Hematopoietic multipotent progenitor cell treated with erythropoietin and hydrocortisone succinate and interleukin-3 and kit ligand, for 4 days (in vitro differentiated cells): ENCODE results near the gene MTERF4.

Experiments used
- DNase-seq: peaks from one replicate; pipeline ENCODE4 v3.0.0-alpha.2; 2015

The MTERF4 gene, protein sequence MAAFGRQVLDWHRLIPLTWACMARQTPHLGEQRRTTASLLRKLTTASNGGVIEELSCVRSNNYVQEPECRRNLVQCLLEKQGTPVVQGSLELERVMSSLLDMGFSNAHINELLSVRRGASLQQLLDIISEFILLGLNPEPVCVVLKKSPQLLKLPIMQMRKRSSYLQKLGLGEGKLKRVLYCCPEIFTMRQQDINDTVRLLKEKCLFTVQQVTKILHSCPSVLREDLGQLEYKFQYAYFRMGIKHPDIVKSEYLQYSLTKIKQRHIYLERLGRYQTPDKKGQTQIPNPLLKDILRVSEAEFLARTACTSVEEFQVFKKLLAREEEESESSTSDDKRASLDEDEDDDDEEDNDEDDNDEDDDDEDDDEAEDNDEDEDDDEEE

DNA sequence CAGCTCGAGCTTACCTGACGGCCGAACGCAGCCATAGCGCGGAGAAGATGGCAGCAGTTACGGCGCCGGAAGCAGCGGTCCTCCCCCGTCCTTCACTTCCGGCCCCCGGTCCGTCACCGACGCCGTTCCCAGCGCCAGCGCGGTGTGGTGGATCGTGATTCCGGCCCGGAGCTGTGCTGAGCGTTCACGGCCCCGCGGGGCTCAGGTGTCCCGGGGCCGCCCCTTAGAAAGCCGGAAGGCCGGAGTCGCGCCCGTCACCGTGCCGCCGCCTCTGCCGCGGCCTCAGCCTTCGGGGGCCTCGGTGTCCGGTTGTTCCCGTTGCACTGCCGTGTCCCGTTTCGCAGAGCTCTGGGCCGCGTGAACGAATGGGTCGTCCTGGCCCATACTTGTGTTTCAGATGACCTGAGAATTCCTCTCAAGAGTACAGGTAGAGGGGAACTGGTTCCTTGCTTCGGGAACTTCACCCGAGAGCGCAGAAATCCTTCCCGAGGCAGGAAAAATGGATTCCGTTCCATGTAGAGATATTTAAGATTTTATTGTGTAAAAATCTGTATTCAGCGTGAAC lies at the start of gene MTERF4:
Gene MTERF4 (minus strand): TSS at position 49 of the 565 bp plus-strand sequence. CDS start 14 bp downstream, at position 35.
- peak; percentile 94 for DNase-seq

DNA sequence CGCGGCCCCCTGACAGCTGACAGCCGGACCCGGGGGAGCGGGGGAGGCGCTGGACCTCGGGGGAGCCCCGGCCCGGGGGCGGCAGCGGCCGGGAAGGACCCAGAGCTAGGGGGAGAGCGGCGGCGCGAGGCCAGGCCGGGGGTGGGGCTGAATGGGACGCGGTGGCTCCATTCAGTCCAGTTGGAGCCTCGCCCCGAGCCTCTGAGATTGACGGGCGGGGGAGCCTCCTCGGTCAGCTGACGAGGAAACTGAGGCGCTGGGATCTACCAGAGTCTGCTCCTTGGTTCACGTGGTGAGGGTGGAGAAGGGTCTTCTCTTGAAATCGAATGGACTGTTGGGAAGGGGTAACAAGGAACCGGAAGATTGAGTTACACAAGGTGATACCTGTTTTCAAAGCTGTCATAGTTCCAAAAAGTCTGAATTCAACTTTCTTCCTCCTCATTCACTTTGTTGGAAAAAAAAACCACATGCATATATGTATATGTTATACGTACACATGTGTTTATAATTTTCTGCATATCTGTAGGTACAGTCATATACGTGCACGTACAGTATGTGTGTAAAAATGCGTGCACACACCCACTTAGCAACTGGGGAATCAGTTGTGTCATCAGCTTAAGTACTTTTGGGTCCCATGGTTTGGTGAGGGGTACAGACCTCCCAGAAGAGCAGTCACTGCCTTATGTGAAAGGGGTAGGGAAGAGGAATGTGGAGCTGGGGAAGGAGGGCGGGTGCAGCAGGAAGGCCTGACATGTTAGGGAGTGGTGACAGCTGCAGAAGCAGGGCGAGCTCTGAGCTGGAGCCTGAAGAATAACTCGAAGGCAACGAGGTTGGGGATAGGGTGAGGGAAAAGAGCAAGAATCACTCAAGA lies 48.8 kb upstream of the MTERF4 start:
- DNase-seq = no peak

DNA sequence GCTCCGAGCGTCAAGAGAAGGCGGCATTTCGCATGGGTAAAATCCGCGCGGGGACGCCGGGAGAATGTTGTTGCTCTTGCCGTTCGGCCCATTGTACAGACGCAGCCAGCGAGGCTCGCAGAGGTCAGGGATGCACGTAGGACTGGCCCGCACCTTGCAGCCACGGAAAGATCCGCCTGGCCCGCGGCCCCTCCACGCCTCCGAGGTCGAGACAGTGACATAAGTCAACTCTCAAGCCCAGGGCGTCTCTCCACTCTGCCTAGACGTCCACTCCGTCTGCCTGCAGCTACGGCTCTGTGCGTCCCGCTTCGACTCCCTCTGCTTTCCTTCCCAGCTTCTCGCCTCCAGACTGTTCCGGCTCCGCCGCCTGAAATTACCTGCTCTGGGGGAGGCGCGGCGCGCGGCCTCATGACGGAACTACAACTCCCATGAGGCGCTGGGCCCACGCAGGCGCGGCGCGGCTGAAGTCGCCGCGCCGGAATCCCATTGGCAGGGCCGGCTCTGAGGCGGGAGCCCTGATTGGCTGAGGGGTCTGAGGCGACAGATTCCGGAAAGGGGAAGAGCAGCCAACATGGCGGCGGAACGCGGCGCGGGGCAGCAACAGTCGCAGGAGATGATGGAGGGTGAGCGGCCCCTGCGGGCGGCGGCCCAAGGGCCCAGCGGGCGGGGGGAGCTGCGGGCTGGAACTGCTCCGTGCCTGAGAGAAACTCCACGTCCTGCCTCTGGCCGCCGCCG lies 48.0 kb upstream of the MTERF4 start, which contains the start of gene PPP1R7:
Gene PPP1R7 (plus strand): TSS at position 543 of the 735 bp plus-strand sequence. CDS start 29 bp downstream, at position 572.
- peak; percentile 97 for DNase-seq

DNA sequence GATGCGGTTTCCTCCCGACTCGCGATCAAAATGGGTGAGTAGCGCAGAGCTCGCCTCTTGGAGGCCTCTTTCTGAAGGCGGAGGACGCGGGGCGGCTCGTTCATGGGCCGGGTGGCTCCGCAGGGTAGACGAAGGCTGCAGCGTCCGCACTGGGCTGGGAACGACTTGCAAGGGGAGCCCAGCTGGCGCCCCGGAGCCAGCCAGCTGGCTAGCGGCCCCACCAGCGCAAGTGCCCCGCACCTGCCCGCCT lies 47.5 kb upstream of the MTERF4 start:
- DNase-seq = no peak

DNA sequence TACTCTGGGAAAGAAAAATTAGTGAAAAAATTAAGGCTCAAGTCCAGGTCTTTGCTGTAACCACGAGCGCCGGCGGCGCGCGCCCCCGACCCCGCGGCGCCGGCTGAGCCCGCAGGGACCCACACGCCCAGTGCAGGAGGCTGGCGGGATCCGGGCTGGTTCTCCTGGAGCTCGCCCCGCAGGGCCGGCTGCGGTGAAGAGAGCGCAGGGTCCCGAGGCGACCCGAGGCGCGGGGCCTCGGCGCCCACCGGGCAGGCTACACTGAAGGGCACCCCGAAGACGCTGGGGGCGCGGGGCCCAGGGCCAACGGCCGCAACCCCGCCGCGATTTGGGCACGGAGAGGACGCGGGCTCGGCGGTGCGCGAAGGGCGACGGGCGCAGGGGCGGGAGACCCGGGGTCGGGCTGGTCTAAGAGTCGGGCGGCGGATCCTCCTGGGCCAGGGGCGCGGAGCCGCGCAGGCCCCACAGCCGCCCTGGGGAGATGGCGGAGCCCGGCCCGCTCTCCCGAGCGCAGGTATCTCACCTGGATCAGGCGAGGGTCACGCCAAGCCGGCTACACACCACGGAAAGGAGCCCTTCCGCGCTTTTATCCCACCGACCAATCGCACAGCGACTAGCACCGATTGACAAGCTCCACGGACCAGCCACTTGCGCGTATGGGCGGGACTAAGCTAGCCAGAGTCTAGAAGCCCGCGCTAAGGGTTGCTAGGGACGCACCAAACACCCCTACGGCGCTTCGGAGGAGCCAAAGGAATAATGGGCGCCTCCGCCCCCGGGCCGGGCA lies 47.0 kb upstream of the MTERF4 start, which contains the start of gene PASK:
Gene PASK (minus strand): TSS at position 582 of the 784 bp plus-strand sequence. CDS start 6,440 bp downstream, outside the sequence.
- peak; percentile 99 for DNase-seq

DNA sequence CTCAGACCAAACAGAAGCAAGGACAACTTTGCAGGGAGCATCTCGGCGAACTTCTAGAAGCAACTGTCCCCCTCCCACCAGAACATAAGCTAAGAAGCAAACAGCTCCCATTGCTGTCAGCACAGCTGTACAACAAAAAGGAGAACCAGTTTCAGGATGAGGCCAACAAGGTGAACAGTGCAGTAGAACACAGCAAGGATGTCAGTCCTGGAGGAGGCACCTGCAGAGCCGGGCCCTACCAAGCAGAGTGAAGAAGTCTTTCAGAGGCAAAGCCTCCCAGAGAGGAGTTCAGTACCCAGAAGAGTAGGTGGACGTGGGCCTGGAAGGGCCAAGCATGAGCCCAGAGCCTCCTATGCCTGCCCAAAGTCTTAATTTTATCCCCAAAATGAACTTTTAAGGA lies 46.2 kb upstream of the MTERF4 start:
- DNase-seq = no peak

DNA sequence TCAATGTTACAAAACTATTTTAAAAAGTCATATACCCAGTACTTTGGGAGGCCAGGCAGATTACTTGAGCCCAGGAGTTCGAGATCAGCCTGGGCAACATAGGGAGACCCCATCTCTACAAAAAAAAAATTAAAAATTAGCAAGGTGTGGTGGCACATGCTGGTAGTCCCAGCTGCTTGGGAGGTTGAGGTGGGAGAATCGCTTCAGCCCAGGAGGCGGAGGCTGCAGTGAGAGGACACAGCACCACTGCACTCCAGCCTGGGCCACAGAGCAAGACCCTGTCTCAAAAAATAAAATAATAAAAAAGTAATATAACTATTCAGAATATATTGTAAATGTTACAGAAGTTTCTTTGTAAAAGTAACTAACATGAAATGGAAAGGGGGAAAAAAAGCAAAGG lies 45.2 kb upstream of the MTERF4 start:
- no peak for DNase-seq

DNA sequence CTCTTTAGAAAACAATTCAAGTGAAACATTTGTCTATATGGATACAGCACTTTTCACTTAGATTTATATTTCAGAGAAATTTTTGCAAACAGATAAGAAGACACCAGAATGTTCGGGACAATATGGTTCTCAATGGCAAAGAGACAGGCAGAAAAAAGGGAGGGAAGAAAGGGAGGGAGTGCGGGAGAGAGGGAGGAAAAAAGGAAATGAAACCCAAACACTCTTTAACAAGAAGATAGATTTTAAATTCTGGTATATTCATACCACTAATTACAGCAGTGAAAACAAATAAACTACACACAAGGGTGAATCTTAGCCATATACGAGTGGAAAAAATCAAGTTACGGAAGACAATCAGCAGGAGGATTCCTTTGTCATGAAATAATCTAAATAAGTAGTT lies 44.2 kb upstream of the MTERF4 start:
- DNase-seq = no peak

DNA sequence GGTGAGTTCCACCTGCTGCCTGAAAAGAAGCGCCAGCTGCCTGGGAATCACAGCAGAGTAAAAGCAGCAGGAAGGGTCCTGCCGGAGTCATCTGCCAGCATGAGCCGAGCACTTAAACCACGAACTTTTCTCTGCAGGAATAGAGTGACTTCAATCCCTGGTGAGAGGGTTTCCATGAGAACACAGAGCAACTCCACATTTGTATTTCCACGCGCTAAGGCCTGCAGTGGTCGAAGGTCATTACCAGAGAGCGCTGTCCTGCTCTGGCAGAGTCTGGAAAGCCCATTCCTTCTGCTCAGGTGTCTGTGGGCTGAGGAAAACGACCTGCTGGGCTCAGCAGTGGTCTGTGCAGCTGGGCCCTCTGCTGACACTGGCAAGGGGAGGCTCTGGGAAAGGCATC lies 40.5 kb upstream of the MTERF4 start:
- no peak for DNase-seq

DNA sequence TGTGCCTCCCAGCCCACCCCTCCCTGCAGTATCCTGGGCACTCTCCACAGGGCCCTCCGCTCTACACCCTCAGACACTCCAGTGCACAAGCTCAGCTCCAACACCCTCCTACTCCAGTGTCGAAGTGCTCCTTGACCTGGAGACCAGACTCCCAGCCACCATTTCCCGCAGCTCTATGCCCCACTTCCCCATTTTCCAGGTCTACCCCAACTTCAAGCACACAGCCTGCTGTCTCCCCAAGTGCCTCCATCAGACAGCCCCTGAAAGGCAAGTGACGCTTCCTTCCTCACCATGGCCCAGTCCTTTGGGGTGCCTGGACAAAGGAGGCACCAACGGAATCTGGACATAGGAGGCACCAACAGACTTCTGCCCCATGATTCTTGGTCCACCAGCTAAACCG lies 40.0 kb upstream of the MTERF4 start:
- DNase-seq = no peak

DNA sequence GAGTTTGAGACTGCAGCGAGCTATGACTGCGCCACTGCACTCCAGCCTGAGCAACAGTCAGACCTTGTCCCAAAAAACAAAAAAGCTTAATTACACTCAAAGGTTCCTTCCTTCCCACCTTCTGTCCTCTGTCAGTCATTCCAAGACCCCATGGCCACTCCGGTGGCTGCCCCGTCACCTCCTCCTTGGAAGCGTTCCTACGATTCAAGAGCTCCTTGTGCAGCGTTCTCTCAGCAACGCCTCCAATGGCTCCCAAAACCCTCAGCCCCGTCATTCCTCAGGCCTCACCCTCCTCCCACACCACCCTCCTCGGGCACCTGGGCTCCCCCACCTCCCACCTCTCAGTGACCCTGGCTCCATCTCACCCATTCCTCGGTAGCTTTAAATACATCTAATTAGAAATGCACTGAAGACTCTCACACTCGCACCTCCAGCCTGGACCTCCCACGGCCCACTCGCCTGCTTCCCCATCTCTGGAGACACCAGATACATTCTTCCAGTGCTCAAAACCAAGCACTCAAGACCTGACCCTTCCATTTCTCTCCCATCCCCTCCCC lies 39.2 kb upstream of the MTERF4 start:
- DNase-seq = no peak

DNA sequence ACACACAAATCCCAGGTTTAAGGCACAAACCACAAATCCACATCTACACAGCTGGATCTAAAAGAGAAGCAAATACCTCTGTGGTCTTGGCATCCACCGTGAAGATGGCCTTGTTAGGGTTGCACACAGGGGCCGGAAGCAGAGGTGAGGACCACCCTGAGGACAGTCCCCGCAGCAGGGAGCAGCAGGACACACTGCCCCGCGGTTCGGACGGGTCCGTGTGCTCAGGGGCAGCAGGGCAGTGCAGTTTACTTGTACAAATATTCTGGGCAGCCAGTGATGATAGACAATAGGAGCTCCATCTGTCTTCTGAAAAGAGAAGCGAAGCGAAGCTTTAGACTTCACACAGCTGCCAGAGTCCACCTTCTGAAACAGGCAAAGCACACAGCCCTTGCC lies 38.4 kb upstream of the MTERF4 start:
- DNase-seq = no peak

DNA sequence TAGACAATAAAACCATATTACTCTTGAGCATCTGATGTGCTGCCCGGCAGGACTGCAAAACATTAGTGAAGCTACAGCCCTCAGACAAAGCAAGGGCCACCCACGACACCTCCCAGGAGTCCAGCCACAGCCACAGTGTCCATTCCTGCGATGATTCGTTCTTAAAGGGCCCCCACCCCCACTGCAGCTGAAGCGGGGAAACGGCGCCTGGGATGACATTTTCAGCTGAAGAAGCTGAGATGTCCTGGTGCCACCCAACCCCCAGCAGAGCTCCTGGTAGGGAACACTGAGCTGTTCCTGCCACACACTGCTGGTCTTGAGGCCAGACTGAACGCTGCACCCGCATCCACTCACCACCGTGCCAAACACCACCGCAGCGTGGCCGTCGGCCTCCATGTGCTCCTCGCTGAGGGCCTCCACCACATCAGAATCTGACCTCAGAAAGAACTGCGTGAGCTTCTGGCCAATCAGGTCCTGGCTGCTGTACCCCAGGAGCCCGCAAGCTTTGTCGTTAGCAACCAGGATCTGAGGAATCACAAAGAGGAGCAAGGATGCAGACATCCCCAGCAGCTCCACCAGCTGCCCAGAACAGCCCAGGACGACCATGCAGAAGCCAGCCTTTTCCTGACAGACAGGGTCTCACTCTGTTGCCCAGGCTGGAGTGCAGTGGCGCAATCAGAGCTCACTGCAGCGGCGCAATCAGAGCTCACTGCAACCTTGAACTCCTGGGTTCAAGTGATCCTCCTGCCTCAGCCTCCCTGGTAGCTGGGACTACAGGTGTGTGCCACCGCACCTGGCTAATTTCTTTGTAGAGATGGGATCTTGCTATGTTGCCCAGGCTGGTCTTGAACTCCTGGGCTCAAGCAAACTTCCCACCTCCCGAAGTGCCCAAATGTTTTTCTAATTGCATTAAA lies 37.7 kb upstream of the MTERF4 start:
- DNase-seq = no peak

DNA sequence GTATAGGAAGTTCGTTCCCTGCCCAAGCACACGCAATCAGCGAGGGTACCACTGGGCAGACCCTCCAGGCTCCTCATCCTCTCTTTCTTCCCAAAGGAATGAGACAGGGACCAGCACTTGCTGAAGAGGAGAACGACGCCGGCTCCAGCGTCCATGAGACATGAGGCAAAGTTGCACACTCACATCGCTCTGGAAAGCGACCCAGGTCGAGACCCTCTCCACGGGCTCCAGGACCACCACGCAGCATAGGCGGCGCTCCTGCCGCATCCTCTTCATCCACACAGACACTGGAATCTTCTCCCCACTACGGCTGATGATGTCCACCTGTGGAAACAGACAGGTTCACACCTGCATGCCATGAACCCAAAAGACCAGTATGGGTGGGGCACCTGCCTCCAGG lies 36.4 kb upstream of the MTERF4 start:
- DNase-seq = no peak

DNA sequence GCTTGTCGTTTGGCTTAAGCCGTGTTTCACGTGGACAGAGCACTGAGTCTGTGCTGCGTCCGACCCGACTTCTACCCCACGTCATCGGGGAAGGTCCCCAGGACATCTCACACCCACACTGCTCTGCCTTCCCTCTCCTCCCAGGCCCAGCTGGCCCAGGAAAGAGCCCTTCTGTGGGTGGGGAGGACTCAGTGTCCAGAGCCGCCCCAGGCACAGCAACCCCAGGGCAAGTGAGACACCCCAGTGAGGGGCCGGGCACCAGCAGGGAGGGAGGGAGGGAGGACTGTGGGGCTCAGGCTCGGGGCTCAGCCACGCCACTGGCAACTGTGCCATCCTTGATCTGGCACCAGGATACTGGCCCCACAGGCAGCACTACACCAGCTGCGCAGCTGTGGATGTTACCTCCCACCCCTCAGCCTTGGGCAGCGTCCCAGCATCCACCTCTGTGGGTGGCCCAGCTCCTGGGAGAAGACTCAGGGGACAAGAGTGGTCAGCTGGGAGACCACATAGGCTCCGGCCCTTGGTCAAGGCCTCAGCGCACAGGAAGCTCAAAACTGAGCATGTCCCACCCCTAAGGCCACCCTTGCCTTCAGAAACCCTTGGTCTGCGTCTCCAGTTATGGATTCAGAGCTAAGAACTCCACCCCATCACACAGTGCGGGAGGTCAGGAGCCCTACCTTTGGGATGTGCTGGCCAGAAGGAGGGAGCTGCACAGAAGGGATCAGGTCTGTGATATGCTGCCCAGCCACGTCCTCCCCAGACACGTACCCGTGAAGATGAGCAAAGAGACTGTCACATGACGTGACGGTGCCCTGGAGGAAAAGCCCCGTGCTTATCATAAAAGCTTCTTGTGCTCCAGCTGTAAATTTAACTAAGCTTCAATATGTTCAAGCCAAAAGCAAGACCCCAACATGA lies 35.4 kb upstream of the MTERF4 start:
- no peak for DNase-seq

DNA sequence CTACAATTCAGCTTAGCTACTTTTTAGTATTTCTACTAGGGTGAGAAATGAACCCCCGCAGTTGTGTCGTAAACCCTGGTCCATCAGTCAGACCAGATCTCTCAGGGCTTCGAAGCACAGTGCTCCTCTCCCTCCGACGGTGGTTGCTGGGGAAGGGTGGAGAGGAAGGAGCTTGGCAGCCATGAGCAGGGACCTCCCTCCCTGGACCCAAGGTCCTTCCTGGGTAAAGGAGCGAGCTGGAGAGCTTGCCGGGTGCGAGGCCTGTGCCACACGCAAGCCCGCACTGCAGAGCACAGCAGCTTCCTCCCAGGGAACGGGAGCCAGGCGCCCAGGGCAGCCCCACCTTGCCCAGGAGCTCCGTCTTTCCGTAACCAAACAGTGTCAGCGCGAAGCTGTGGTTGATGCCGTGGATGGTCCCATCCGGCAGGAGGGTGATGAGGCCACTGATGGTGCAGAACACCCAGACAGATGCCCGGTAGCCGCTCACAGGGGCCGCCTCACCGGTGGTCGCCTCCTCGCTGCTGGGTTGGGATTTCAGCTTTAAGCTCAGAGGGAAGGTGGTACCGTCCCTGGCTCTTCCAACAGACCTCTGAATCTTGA lies 34.7 kb upstream of the MTERF4 start:
- DNase-seq = no peak

DNA sequence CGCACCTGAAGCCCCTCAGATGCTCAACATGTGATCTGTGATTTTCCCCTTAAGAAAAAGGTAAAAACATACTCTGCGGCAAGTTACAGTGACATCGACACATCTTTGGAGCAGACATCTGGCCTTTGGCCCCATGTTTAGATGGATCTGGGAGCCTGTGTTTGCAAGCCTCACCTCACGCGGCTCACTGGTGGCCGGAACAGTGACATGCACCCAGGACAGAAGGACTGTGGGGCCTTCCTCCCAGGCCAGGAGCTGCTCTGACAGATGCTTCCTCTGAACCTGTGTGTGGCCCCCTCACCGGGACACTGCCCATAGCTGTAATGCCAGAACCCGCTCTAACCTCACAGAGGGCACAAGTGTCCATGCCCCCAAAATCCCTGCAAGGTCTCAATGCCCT lies 34.1 kb upstream of the MTERF4 start:
- no peak for DNase-seq

DNA sequence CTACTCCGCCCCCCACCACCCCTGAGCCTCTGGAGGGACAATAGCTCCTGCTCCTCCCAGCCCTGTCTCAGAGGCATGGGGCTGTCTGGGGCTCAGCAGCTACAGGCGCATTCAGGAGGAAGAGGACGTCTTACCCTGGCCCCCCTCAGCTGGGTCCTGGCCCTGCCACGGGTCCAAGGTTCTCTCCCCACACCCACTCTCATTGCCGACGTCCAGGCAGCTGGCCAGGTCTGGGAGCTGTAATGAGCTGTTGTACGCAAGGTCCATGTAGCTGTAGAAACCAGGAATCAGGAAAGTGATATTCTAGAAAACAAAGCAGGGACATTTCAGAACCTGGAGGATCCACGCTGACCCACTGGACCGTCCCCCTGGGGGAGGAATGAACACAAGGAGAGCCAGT lies 33.6 kb upstream of the MTERF4 start:
- no peak for DNase-seq

DNA sequence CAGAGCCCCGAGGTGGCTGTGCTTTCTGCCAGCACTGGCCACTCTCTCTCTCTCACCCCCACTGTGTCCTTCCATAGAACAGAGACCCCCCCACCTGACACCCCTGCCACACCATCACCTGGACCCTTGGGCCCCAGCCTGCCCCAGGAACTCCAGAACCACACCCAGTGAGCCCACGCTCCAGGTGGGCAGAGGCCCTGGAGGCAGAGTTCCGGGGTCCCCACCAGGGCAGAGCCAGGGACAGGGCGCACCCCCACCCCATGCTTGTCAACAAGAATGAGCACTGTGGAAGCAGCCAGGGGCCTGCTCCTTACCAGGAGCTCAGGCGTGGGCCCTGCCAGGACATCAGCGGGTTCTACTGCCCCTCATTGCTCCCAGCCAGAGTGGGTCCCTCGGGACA lies 32.6 kb upstream of the MTERF4 start:
- DNase-seq = no peak
